Measurements from ENCODE around the gene B4GALT2. TPM values are rescaled to one million over a fixed set of nuclear protein-coding genes. Genes with fewer than 3 reads are reported as not detected.

The B4GALT2 gene
- total RNA-seq, 2 donors from 2014 or later: 62.7 to 72.7 TPM

- H3K36me3 Mint-ChIP-seq (ENCODE audit: low read depth): peaks cover 41% of the 10 kb centered on the region
Measured at GRCh38 chr1:43980255-43981134, 1.5 kb downstream of the B4GALT2 start.

DNA sequence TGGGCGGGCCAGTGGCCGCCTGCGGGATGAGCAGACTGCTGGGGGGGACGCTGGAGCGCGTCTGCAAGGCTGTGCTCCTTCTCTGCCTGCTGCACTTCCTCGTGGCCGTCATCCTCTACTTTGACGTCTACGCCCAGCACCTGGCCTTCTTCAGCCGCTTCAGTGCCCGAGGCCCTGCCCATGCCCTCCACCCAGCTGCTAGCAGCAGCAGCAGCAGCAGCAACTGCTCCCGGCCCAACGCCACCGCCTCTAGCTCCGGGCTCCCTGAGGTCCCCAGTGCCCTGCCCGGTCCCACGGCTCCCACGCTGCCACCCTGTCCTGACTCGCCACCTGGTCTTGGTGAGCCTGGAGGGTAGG, 2.1 kb downstream of the B4GALT2 start:
- Histone ChIP-seq H3K9ac (ENCODE audit: extremely low read depth, low read length, poor library complexity, severe bottlenecking) (no peak overlapping the region), H3K27ac (ENCODE audit: low read depth, low read length) (no peak overlapping the region), H3K27me3 (ENCODE audit: control insufficient read depth, insufficient read depth, low read length, poor library complexity, severe bottlenecking) (no peaks in the 10 kb centered on the region), H3K4me3 (ENCODE audit: low read length) (no peak overlapping the region), H3K36me3 (ENCODE audit: control insufficient read depth, insufficient read depth, low read length) (peaks cover 26% of the 10 kb centered on the region), H3K4me1 (ENCODE audit: control insufficient read depth, insufficient read depth, low read length) (peaks cover 4% of the 10 kb centered on the region), H3K9me3 (ENCODE audit: control insufficient read depth, low read length) (no peaks in the 10 kb centered on the region)
- H3K27me3 Mint-ChIP-seq (ENCODE audit: insufficient read depth): no peaks in the 10 kb centered on the region
- peaks cover 18% of the 10 kb centered on the region for H3K4me1 Mint-ChIP-seq
- WGBS, 2 experiments (ENCODE audit: insufficient coverage in 1 of 2, insufficient read length in 1 of 2): 87 to 92% methylated on average over 5 to 20 of the region's 20 CpGs
- TF ChIP-seq CTCF (conservative IDR thresholded peaks at IDR 0.05): no peak
- DNase-seq: no peak
- H3K9me3 Mint-ChIP-seq: no peaks in the 10 kb centered on the region
- peak overlapping the region; percentile 81 for H3K4me3 Mint-ChIP-seq
- H3K27ac Mint-ChIP-seq: no peak overlapping the region
- peaks cover 46% of the 10 kb centered on the region for H3K36me3 Mint-ChIP-seq (ENCODE audit: low read depth)

More at GRCh38 chr1:43980255-43981134, 1.5 kb downstream of the B4GALT2 start:
- no peak for DNase-seq
- peak overlapping the region; percentile 63 for H3K9ac ChIP-seq (ENCODE audit: extremely low read depth, low read length, poor library complexity, severe bottlenecking)
- Mint-ChIP-seq H3K4me3 (peak overlapping the region; percentile 81), H3K9me3 (no peaks in the 10 kb centered on the region), H3K27me3 (ENCODE audit: insufficient read depth) (no peaks in the 10 kb centered on the region), H3K27ac (peak overlapping the region; percentile 86), H3K4me1 (peaks cover 21% of the 10 kb centered on the region)
- no peak for TF ChIP-seq CTCF (conservative IDR thresholded peaks at IDR 0.05)
- peak overlapping the region; percentile 85 for H3K4me3 ChIP-seq (ENCODE audit: low read length)
- H3K27ac ChIP-seq (ENCODE audit: low read depth, low read length): no peak overlapping the region
- peaks cover 7% of the 10 kb centered on the region for H3K4me1 ChIP-seq (ENCODE audit: control insufficient read depth, insufficient read depth, low read length)
- H3K27me3 ChIP-seq (ENCODE audit: control insufficient read depth, insufficient read depth, low read length, poor library complexity, severe bottlenecking): no peaks in the 10 kb centered on the region
- 84 to 85% methylated on average over 6 to 13 of the region's 13 CpGs for WGBS, 2 experiments (ENCODE audit: insufficient coverage in 1 of 2, insufficient read length in 1 of 2)
- peaks cover 21% of the 10 kb centered on the region for H3K36me3 ChIP-seq (ENCODE audit: control insufficient read depth, insufficient read depth, low read length)
- no peaks in the 10 kb centered on the region for H3K9me3 ChIP-seq (ENCODE audit: control insufficient read depth, low read length)

DNA sequence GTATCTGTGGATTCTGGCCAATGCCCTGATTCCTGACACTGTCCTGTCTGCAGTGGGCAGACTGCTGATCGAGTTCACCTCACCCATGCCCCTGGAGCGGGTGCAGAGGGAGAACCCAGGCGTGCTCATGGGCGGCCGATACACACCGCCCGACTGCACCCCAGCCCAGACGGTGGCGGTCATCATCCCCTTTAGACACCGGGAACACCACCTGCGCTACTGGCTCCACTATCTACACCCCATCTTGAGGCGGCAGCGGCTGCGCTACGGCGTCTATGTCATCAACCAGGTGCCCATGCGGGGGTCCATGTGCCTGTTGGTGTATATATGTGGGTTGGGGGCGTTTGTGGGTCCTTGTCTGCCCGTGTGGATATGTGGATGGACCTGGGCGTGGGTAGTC, 2.6 kb downstream of the B4GALT2 start:
- no peaks in the 10 kb centered on the region for H3K9me3 ChIP-seq (ENCODE audit: control insufficient read depth, low read length)
- H3K4me3 ChIP-seq (ENCODE audit: low read length): no peak overlapping the region
- H3K4me1 ChIP-seq (ENCODE audit: control insufficient read depth, insufficient read depth, low read length): peaks cover 4% of the 10 kb centered on the region
- Mint-ChIP-seq H3K4me3 (no peak overlapping the region), H3K36me3 (ENCODE audit: low read depth) (peaks cover 41% of the 10 kb centered on the region), H3K9me3 (no peaks in the 10 kb centered on the region), H3K27me3 (ENCODE audit: insufficient read depth) (no peaks in the 10 kb centered on the region), H3K4me1 (peaks cover 22% of the 10 kb centered on the region), H3K27ac (no peak overlapping the region)
- H3K27ac ChIP-seq (ENCODE audit: low read depth, low read length): no peak overlapping the region
- WGBS, 2 experiments (ENCODE audit: insufficient coverage in 1 of 2, insufficient read length in 1 of 2): 95 to 97% methylated on average over 10 to 20 of the region's 20 CpGs
- H3K27me3 ChIP-seq (ENCODE audit: control insufficient read depth, insufficient read depth, low read length, poor library complexity, severe bottlenecking): no peaks in the 10 kb centered on the region
- H3K36me3 ChIP-seq (ENCODE audit: control insufficient read depth, insufficient read depth, low read length): peaks cover 26% of the 10 kb centered on the region
- DNase-seq: no peak
- TF ChIP-seq CTCF (conservative IDR thresholded peaks at IDR 0.05): no peak
- H3K9ac ChIP-seq (ENCODE audit: extremely low read depth, low read length, poor library complexity, severe bottlenecking): no peak overlapping the region

Data from endodermal cell (in vitro differentiated cells).